NB4 (cell line): Measurements from ENCODE around the gene PAPOLA.

Experiments used
- DNase-seq: peaks from one replicate; pipeline ENCODE4 v3.0.0; 2010; ENCODE audit warnings: low read depth
- H3K4me3 ChIP-seq: one replicate; pipeline ENCODE4 v1.5.1; 2011; ENCODE audit warnings: mild to moderate bottlenecking, low read depth, low read length, moderate library complexity
- MAX ChIP-seq: IDR thresholded peaks from 2 replicates; pipeline ENCODE4 v1.6.1; 2011; ENCODE audit warnings: low read depth, low read length
- MYC ChIP-seq: IDR thresholded peaks from 2 replicates; pipeline ENCODE4 v1.6.1; 2011; ENCODE audit warnings: low read depth, low read length
- POLR2A ChIP-seq: IDR thresholded peaks from 2 replicates; pipeline ENCODE4 v1.6.1; 2011; ENCODE audit warnings: mild to moderate bottlenecking; ENCODE audit not compliant: insufficient read length; ENCODE audit errors: extremely low read depth
- TF ChIP-seq, protein P1 (sequence below): IDR thresholded peaks from one replicate; pipeline ENCODE4 v1.5.1; 2012; ENCODE audit warnings: low read depth, low read length

Gene PAPOLA

DNA sequence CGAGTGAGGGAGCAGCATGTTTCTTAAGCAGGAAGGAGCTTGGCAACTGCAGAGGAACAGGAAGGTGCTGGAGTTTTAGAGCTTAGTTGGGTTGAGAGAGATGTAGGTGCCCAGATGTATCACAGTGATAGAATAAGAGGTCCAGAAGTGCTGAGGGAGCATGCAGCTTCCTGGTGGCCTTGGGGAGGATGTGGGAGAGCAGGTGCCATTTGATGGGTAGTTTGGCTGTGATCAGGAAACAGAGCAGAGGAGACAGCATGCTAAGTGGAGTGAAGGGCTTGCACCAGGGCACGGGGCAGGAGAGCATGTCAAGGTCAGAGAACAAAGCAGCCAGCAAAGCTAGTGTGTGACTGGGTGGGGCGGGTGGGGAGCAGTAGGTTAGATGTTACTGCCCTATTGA is 74.8 kb downstream of the PAPOLA start:
- TF ChIP-seq, protein P1, sequence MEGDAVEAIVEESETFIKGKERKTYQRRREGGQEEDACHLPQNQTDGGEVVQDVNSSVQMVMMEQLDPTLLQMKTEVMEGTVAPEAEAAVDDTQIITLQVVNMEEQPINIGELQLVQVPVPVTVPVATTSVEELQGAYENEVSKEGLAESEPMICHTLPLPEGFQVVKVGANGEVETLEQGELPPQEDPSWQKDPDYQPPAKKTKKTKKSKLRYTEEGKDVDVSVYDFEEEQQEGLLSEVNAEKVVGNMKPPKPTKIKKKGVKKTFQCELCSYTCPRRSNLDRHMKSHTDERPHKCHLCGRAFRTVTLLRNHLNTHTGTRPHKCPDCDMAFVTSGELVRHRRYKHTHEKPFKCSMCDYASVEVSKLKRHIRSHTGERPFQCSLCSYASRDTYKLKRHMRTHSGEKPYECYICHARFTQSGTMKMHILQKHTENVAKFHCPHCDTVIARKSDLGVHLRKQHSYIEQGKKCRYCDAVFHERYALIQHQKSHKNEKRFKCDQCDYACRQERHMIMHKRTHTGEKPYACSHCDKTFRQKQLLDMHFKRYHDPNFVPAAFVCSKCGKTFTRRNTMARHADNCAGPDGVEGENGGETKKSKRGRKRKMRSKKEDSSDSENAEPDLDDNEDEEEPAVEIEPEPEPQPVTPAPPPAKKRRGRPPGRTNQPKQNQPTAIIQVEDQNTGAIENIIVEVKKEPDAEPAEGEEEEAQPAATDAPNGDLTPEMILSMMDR, result no peak
- TF ChIP-seq POLR2A, result no peak
- TF ChIP-seq MYC, result no peak
- no peak for TF ChIP-seq MAX
- no peak overlapping the region for H3K4me3 ChIP-seq
- no peak for DNase-seq

- no peak overlapping the region for H3K4me3 ChIP-seq
- DNase-seq, result no peak
- TF ChIP-seq MYC (no peak), MAX (no peak), POLR2A (no peak)
- TF ChIP-seq, protein P1, result no peak
These were observed 76.4 kb downstream of the PAPOLA start for GRCh38 chr14:96578619-96579018.

DNA sequence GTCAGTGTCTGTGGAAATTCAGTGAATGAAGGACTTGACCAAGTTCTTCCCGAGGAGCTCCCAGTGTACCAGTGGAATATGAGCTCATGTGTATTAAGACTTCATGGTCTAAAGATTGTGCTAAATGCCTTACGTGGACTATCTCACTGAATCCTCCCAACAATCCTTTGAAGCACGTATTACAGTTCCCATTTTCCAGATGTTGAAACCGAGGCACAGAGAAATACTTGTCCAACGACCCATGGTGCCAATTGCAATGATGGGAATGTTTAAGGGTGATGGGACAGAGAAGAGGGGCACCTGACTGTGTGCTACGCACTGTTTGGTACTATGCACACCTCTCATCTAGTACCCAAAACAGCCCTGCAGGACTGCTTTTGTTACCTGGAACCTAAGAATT is 77.2 kb downstream of the PAPOLA start:
- DNase-seq, result no peak
- TF ChIP-seq MAX (no peak), POLR2A (no peak), MYC (no peak)
- TF ChIP-seq, protein P1, result no peak
- no peak overlapping the region for H3K4me3 ChIP-seq

- H3K4me3 ChIP-seq, result no peak overlapping the region
- DNase-seq, result no peak
- no peak for TF ChIP-seq MAX
- no peak for TF ChIP-seq POLR2A
- TF ChIP-seq, protein P1, result no peak
- TF ChIP-seq MYC, result no peak
These were observed 77.7 kb downstream of the PAPOLA start for GRCh38 chr14:96579855-96580254.

DNA sequence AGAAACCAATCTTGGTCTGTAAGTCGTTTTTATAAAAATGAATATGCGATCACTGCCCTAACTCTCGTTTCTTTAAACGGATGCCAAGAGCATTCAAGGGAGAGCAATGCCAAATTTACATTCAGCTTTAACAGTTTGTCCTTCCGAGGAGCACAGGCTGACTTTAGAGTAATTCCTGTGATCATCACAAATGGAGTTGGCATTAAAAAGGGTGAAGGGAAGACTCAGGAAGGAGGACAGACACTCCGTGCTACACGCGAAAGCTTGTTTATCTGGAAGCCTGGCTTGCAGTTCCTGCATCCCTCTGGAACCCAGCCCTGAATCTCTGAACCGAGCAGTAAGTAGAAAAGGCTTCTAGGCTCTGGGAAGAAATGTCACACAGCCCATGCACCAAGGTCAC is 78.4 kb downstream of the PAPOLA start:
- DNase-seq, result no peak
- H3K4me3 ChIP-seq, result no peak overlapping the region
- TF ChIP-seq POLR2A (no peak), MAX (no peak), MYC (no peak)
- TF ChIP-seq, protein P1, result no peak

GRCh38 chr14:96581026-96581425 is 78.8 kb downstream of the PAPOLA start:
- TF ChIP-seq POLR2A, result no peak
- no peak for TF ChIP-seq MYC
- TF ChIP-seq MAX, result no peak
- TF ChIP-seq, protein P1, result no peak
- DNase-seq, result no peak
- no peak overlapping the region for H3K4me3 ChIP-seq
